Stimulated activated memory B cell treated with anti-CD40 and anti-IgM and Interleukin-4, amounts not matched to agents 10 μg/mL and 1 μg/mL and 100 μg/mL, for 72 hours (primary cell): ENCODE data around the gene SULT1A2.
A peak's percentile ranks its signal among the peaks of the same experiment; 100 is the strongest.
"Not testable (repeated sequence)": the region's sequence is repeated elsewhere in the genome, so short reads cannot be mapped to it uniquely, and the experiment has no call there.

Experiments used
- ATAC-seq: fragments of 150-1000 bp; cut with Tn5 transposase; 2 replicates; pipeline ENCODE4 v1.10.0; 2021
- H3K27ac Mint-ChIP-seq: one replicate; pipeline ENCODE4 v1.8.0; 2022; ENCODE audit warnings: mild to moderate bottlenecking, mixed read lengths
- H3K27me3 Mint-ChIP-seq: one replicate; pipeline ENCODE4 v1.8.0; 2022; ENCODE audit warnings: mixed read lengths
- H3K36me3 Mint-ChIP-seq: one replicate; pipeline ENCODE4 v1.8.0; 2022; ENCODE audit warnings: mixed read lengths
- H3K4me1 Mint-ChIP-seq: one replicate; pipeline ENCODE4 v1.8.0; 2022; ENCODE audit warnings: mixed read lengths
- H3K4me3 Mint-ChIP-seq: one replicate; pipeline ENCODE4 v1.8.0; 2022; ENCODE audit warnings: mild to moderate bottlenecking, moderate library complexity, mixed read lengths
- H3K9me3 Mint-ChIP-seq: one replicate; pipeline ENCODE4 v1.8.0; 2022; ENCODE audit warnings: mixed read lengths

The SULT1A2 gene

GRCh38 chr16:28558456-28558855 is 38.4 kb downstream of the SULT1A2 start:
- no peaks in the 10 kb centered on the region for H3K27me3 Mint-ChIP-seq
- peaks cover 27% of the 10 kb centered on the region for H3K4me1 Mint-ChIP-seq
- H3K27ac Mint-ChIP-seq, result no peak overlapping the region
- H3K36me3 Mint-ChIP-seq, result peaks cover 17% of the 10 kb centered on the region
- H3K4me3 Mint-ChIP-seq, result no peak overlapping the region
- no peak for ATAC-seq
- H3K9me3 Mint-ChIP-seq, result no peaks in the 10 kb centered on the region

- no peaks in the 10 kb centered on the region for H3K9me3 Mint-ChIP-seq
- no peak overlapping the region for H3K4me3 Mint-ChIP-seq
- H3K36me3 Mint-ChIP-seq, result peaks cover 17% of the 10 kb centered on the region
- H3K4me1 Mint-ChIP-seq, result peaks cover 27% of the 10 kb centered on the region
- ATAC-seq, result no peak
- H3K27me3 Mint-ChIP-seq, result no peaks in the 10 kb centered on the region
- H3K27ac Mint-ChIP-seq, result no peak overlapping the region
Measured at GRCh38 chr16:28556914-28557320, 39.9 kb downstream of the SULT1A2 start.

GRCh38 chr16:28555561-28555960 is 41.3 kb downstream of the SULT1A2 start:
- peaks cover 17% of the 10 kb centered on the region for H3K36me3 Mint-ChIP-seq
- no peaks in the 10 kb centered on the region for H3K9me3 Mint-ChIP-seq
- H3K4me1 Mint-ChIP-seq, result peaks cover 27% of the 10 kb centered on the region
- no peaks in the 10 kb centered on the region for H3K27me3 Mint-ChIP-seq
- no peak for ATAC-seq
- H3K27ac Mint-ChIP-seq, result no peak overlapping the region
- no peak overlapping the region for H3K4me3 Mint-ChIP-seq

GRCh38 chr16:28554634-28555423 is 42.0 kb downstream of the SULT1A2 start:
- Mint-ChIP-seq H3K27ac (peak overlapping the region; percentile 96), H3K36me3 (peaks cover 17% of the 10 kb centered on the region), H3K27me3 (no peaks in the 10 kb centered on the region), H3K4me3 (peak overlapping the region; percentile 85), H3K4me1 (peaks cover 27% of the 10 kb centered on the region), H3K9me3 (no peaks in the 10 kb centered on the region)
- ATAC-seq, result no peak

GRCh38 chr16:28553776-28554633 is 42.8 kb downstream of the SULT1A2 start, which contains the start of gene SGF29:
Gene SGF29, plus strand, starts transcription at chr16:28553920. Its CDS starts 27,150 bp downstream, at chr16:28581070.
- Mint-ChIP-seq H3K27me3 (no peaks in the 10 kb centered on the region), H3K27ac (peak within 1 kb of the TSS; percentile 96), H3K9me3 (no peaks in the 10 kb centered on the region), H3K4me3 (peak within 1 kb of the TSS; percentile 94), H3K36me3 (peaks cover 13% of the 10 kb centered on the region), H3K4me1 (peaks cover 24% of the 10 kb centered on the region)
- peak; percentile 95 for ATAC-seq

GRCh38 chr16:28549301-28549899 is 47.5 kb downstream of the SULT1A2 start:
- Mint-ChIP-seq H3K36me3 (no peaks in the 10 kb centered on the region), H3K4me3 (no peak overlapping the region), H3K4me1 (peaks cover 2% of the 10 kb centered on the region), H3K27me3 (peaks cover 24% of the 10 kb centered on the region), H3K27ac (no peak overlapping the region), H3K9me3 (no peaks in the 10 kb centered on the region)
- ATAC-seq, result no peak

- Mint-ChIP-seq H3K4me3 (no peak overlapping the region), H3K36me3 (no peaks in the 10 kb centered on the region), H3K4me1 (peaks cover under 1% of the 10 kb centered on the region), H3K9me3 (no peaks in the 10 kb centered on the region), H3K27ac (no peak overlapping the region), H3K27me3 (peaks cover 28% of the 10 kb centered on the region)
- ATAC-seq, result no peak
Measured at GRCh38 chr16:28548306-28548802, 48.5 kb downstream of the SULT1A2 start.

GRCh38 chr16:28546626-28547025 is 50.2 kb downstream of the SULT1A2 start:
- H3K27me3 Mint-ChIP-seq, result peaks cover 45% of the 10 kb centered on the region
- no peaks in the 10 kb centered on the region for H3K9me3 Mint-ChIP-seq
- H3K4me1 Mint-ChIP-seq, result peaks cover 11% of the 10 kb centered on the region
- no peak overlapping the region for H3K27ac Mint-ChIP-seq
- ATAC-seq, result no peak
- no peaks in the 10 kb centered on the region for H3K36me3 Mint-ChIP-seq
- no peak overlapping the region for H3K4me3 Mint-ChIP-seq

- not testable (repeated sequence) for H3K27ac Mint-ChIP-seq, H3K9me3 Mint-ChIP-seq, ATAC-seq, H3K36me3 Mint-ChIP-seq, H3K4me3 Mint-ChIP-seq
- Mint-ChIP-seq H3K4me1 (peaks cover 11% of the 10 kb centered on the region), H3K27me3 (peaks cover 48% of the 10 kb centered on the region)
Measured at GRCh38 chr16:28545964-28546363, 50.9 kb downstream of the SULT1A2 start.

- peaks cover 48% of the 10 kb centered on the region for H3K27me3 Mint-ChIP-seq
- peaks cover 11% of the 10 kb centered on the region for H3K4me1 Mint-ChIP-seq
- no peaks in the 10 kb centered on the region for H3K36me3 Mint-ChIP-seq
- no peak for ATAC-seq
- no peak overlapping the region for H3K27ac Mint-ChIP-seq
- no peaks in the 10 kb centered on the region for H3K9me3 Mint-ChIP-seq
- no peak overlapping the region for H3K4me3 Mint-ChIP-seq
Measured at GRCh38 chr16:28544998-28545397, 51.9 kb downstream of the SULT1A2 start.

- Mint-ChIP-seq H3K27me3 (peaks cover 53% of the 10 kb centered on the region), H3K9me3 (no peaks in the 10 kb centered on the region), H3K4me1 (peaks cover 11% of the 10 kb centered on the region), H3K4me3 (no peak overlapping the region), H3K36me3 (no peaks in the 10 kb centered on the region), H3K27ac (no peak overlapping the region)
- ATAC-seq, result peak; percentile 76
Measured at GRCh38 chr16:28543072-28543471, 53.8 kb downstream of the SULT1A2 start.

- Mint-ChIP-seq H3K36me3 (no peaks in the 10 kb centered on the region), H3K9me3 (no peaks in the 10 kb centered on the region), H3K27me3 (peaks cover 53% of the 10 kb centered on the region), H3K27ac (no peak overlapping the region), H3K4me1 (peaks cover 11% of the 10 kb centered on the region), H3K4me3 (no peak overlapping the region)
- no peak for ATAC-seq
Measured at GRCh38 chr16:28542646-28543045, 54.2 kb downstream of the SULT1A2 start.
